ENCODE data around the gene NOM1.
"Not testable (repeated sequence)": the region's sequence is repeated elsewhere in the genome, so short reads cannot be mapped to it uniquely, and the experiment has no call there.

NOM1 gene

DNA sequence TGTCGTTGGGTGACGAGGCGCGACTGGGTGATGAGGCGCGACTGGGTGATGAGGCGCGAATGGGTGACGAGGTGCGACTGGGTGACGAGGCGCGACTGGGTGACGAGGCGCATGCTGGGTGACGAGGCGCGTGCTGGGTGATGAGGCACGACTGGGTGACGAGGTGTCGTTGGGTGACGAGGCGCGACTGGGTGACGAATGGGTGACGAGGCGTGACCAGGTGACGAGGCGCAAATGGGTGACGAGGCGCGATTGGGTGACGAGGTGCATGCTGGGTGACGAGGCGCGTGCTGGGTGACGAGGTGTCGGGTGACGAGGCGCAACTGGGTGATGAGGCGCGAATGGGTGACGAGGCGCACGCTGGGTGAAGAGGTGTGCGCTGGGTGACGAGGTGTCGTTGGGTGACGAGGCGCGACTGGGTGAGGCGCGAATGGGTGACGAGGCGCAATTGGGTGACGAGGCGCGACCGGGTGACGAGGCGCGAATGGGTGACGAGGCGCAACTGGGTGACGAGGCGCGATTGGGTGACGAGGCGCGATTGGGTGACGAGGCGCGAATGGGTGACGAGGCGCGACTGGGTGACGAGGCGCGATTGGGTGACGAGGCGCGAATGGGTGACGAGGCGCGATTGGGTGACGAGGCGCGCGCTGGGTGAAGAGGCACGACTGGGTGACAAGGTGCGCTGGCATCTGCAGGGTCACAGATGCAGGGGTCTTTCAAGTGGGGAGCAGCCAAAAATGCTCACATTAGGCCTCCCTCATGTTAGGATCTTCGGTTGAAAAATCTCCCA is 7.9 kb upstream of the NOM1 start:
- no peak for DNase-seq

DNA sequence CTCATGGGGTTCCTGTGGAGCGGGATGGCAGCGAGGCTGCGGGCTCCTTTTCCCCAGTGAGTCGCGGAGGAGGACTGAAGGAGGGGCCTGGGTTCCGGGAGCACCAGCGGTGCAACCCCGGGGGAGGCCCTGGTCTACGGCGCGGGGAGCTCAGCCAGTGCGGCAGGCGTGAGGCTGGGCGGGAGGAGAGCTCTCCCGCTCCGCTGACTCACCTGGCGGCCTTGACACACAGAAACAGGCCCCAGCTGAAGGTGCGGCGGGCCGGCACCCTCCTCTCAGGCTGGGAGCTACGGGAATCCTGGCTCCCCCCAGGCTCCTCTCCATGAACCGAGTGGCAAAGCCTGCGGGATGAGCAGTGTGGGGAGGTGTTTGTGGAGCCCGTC is 6.8 kb upstream of the NOM1 start:
- DNase-seq, result no peak

DNA sequence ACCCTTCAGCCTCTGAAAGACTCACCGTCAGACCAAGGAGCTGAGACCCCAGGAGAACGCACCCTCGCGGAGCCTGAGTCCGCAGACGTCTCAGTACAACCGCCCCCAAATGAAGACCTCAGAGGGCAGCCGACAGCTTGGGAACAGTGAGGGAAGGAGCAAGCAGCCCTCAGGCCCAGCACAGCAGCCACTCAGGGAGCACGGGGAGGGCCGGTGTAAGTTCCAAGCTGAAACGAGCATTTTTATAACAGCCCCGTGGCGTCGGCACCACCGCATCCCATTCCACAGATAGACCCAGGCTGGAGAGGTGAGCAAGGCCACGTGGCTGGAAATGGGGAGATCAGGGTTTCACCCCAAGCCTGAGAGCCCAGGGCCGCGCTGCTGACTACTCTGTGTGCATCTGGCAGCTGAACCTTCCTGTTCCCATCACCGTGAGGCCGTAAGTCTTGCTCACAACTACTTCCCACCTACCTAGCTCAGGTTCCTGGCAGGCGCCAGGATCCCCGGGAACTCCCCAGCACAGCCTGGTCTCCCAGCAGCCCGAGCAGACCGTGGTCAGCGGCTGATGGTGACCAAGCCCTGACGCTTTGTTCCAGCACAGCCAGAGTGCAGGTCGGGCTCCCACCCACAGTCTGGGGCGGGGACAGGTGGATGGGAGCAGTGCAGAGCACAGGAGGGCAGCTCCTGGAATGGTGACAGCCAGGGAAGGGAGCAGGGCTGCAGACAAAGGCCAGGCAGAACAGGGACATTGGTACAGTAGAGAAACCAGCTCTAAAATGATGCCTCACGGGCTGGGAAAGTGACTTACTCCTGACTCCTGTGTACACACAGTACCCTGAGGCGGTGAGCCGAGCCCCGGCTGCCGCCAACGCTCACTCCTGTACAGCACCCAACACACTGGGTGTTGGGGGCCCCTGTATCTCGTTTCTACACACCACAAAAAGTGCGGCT is 6.1 kb upstream of the NOM1 start:
- no peak for DNase-seq

DNA sequence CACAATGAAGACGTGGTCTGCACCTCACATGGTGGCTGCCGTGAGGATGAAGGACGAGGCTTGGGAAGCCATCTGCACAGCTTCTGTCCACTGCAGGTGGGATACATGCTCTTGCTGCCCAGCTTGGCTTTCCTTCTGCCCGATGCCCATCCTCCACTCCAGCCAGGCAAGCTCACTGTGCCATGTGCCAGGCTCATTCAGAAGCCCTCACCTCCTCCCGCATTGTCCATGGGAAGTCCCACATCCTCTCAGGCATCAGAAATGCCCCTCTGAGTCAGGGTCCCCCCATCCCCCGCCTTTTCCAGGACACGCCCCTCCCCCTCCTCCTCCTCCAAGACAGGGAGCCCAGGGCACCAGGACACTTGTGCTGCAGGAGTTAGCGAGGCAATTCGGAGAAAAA is 4.6 kb upstream of the NOM1 start:
- DNase-seq, result no peak

DNA sequence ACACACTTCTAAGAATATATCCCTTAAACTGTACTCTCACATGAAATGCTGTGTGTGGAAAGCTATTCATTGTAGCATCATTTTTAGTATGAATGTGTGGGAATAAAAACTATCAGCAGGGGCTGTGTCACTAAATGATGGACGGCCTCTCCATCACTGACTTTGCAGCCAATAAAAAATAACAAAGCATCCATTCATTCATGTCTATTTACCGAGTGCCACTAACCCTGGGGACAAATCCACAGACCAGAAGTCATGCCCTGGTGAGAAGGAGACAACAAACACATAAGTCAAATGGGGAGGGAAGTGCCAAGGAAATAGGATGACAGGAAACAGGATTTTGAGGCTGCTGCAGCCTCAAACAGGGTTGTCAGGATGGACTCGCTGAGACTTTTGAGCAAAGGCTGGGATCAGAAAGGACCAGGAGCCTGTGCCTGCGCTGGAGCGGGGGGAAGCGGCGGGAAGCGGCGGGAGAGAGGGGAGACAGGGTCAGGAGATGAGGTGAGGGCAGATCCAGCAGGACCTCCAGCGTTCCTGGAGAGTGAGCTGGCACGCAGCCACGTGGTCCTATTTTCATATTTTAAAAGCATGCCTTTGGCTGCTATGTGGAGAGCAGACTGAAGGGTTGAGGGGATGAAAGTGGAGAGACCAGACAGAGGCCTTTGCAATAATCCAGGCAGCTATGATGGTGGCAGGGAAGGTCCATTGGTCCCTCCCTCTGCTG is 2.2 kb upstream of the NOM1 start:
- DNase-seq, result no peak

DNA sequence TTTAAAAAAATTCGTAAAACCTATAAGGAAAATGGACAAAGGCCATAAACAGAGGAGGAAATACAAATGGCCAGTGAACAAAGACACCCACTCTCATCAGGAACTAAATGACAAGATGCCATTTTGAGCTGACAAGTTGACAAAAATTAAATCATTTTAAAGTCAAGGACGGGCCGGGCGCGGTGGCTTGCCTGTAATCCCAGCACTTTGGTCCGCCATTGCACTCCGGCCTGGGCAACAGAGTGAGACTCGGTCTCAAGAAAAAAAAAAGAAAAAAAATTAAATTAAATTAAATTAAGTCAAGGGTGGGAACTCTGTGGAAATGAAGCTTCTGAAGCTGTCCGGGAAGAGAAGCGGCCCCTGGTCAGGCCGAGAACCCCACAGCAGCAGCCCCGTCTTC is 1.2 kb upstream of the NOM1 start:
- no peak for DNase-seq

DNA sequence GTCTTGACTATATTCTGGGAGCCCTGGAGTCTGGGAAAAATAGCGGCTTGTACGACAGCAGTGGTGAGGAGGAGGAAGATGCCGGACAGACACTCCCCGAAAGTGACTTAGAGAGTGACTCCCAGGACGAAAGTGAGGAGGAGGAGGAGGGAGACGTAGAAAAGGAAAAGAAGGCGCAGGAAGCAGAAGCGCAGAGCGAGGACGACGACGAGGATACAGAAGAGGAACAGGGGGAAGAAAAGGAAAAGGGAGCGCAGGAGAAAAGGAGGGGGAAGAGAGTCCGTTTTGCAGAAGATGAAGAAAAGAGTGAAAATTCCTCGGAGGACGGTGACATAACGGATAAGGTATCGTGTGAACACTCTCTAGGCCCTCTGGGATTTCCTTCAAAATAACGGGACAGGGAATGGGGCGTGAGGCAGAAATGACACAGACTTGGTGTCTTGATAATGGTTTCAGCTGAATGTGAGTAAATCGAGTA is 908 bp downstream of the NOM1 start:
- no peak for DNase-seq

DNA sequence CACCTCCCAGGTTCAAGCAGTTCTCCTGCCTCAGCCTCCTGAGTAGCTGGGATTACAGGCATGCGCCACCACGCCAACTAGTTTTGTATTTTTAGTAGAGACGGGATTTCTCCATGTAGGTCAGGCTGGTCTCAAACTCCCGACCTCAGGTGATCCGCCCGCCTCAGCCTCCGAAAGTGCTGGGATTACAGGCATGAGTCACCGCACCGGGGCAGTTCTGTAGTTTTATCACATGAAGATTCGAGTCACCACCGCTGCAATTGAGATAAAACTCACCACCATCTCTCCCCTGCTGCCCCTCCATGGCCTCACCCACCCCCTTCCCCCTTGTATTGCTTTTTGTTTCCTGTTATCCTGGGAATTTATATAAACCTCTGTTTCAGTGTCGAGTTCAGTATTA is 3.7 kb downstream of the NOM1 start:
- DNase-seq, result not testable (repeated sequence)

DNA sequence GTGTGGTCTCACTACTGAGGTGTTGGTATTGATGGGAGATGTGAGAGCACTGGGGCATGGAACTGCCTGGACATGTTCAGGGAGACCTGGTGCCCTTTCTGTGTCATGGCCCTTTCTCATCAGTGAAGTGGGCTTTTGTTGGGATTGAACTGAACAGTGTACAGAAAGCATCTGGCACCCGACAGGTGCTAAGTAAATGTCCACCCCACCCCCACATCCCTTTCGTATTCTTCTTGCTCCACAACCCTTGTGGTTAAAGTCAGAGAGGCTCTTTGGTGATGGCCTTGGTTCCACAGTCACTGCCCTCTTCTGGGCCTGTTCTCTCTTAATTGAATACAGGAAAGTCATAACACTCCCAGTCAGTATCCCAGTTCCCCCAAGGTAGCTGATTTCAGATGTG is 5.4 kb downstream of the NOM1 start:
- DNase-seq, result no peak

DNA sequence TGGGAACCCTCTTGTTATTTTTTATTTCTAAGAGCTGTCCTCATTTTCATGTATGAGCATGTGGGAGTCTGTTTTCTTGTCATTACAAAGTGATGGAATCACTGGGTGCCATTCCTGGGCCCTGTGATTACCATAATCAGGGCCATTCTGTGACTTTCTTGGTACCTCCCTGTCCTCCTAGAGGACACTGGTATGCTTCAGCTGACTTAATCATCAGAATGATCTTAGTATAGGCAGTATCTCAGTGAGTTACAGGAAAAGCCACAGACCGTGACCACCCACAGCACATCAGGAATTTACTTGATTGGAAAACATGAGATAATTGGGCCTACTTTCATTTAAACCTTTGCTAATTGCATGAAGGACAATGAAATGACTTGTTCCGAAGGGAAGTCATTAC is 7.2 kb downstream of the NOM1 start:
- DNase-seq, result no peak

DNA sequence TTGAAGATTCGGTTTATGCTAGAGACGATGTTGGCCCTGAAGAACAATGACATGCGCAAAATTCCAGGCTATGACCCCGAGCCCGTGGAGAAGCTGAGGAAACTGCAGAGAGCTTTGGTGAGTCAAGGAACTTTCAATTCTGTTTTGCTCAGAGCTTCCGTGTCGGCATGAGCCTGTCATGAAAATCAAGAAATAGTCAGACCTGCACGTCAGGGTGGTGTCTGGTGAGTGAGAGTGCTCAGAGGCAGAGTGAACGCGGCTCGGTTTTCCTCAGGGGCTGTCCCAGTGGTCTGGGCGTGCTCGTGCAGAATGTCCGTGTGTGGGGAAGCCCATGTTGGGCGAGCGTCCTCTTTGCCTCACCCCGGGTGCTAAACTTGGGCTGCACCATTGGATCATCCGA is 12.6 kb downstream of the NOM1 start:
- no peak for DNase-seq

DNA sequence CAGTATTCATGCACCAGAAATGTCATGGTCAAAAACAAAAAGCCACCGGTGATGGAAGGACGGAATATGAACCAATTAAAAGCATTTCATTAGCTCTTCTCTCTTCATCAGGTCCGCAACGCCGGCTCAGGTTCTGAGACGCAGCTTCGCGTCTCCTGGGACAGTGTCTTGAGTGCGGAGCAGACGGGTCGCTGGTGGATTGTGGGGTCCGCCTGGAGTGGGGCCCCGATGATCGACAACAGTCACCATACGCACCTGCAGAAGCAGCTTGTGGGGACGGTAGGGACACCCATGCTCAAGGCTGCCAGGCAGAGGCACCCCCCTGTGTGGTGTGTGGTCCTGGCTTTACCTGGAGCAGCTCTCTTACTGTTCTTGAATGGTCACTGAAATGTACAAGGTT is 13.4 kb downstream of the NOM1 start:
- DNase-seq, result no peak

DNA sequence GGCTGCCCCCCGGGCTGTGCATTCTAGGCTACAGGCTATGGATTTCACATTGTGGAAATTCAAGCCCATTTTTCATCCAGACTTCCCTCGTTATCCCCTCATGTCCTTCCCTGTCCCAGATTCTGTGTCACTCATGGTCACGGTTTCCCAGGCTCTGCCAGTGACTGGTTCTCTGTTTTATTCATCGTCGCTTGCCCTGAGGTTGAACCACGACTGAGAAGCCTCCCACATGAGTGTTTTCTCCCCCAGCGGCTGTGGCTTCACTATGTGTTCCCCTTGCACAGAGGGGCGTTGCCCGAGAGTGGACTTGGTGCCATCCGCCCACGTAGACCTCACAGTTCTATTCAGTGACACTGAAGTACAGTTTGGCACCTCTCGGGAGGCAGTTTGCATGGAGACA is 14.0 kb downstream of the NOM1 start:
- DNase-seq, result no peak

DNA sequence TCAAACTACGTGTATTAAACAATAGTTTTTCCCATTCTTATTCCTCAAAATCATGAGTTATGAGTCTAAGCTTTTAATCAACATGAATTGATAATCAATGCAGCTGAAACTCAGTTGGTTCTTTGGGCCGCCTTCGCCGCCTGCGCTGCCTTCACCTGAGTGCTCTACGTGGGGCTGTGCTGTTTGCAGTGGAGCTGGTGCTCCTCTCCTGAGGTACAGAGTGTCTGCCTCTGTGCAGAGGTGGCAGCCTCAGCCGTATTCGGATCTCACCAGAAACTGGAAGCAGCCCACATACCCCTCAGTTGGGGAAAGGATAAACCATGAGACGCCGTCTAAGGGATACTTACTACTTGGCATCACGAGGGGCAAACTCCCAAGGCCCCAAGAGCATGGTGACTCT is 15.5 kb downstream of the NOM1 start:
- no peak for DNase-seq

DNA sequence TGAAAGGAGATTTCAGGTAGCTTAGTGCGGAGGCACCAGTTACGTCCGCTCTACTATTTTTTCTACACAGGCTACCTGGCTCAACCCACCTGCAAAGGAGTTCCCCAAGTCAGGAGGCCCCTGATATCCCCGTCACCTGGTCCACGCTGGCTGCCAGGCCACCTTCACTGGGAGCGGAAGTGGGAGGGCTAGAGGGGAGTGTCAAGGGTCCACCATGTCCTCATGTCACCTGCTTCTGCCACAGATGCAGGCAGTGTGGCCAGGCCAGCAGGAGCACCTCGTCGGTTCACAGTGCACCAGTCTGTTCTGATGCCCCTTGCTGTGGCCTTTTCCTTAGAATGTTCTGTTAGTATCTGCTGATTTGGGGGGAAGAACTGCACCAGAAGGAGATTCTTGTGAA is 16.9 kb downstream of the NOM1 start:
- DNase-seq, result no peak

DNA sequence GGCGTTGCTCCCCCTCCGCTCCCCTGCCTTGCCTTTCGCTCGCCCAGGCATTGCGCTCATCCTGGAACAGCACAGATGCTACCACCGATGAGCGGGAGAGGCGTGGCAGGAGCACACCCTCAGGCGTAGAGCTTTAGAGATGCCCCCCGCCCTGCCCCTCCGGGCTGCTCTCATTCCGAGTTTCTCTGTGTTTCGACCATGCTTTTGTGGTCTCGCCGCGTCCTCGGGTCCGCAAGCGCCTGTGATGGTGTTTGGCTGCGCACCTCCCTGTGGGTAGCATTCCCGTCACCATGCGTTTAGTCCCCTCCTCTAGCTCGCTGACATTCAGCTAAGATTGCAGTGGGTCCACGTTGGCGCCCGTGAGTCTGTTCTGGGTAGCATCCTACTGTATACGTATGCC is 18.7 kb downstream of the NOM1 start:
- DNase-seq, result no peak

DNA sequence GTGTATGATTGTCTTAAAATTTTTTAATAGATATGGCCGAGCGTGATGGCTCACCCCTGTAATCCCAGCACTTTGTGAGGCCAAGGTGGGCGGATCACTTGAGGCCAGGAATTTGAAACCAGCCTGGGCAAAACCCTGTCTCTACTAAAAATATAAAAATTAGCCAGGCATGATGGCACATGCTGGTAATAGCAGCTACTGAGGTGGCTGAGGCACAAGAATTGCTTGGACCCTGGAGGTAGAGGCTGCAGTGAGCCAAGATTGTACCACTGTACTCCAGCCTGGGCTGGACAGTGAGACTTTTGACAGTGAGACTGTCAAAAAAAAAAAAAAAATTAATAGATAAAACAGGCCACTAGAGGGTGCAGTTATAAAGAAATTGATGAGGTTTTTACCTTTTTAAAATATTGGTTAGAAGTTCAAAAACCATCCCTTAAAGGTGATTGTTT is 20.5 kb downstream of the NOM1 start:
- peak; percentile 16 for DNase-seq

DNA sequence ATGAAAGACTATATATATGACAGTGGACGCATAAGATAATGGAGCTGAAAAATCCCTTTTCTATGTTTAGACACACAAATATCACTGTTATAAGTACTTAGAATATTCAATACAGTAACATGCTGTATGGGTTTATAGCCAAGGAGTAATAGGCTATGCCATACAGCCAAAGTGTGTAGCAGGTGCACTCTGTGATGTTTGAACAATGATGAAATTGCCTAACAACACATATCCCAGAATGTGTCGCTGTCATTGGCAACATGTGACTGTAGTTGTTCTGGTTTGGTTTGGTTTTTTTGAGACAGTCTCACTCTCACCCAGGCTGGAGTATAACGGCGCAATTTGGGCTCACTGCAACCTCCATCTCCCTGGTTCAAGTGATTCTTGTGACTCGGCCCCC is 26.1 kb downstream of the NOM1 start:
- DNase-seq, result no peak

DNA sequence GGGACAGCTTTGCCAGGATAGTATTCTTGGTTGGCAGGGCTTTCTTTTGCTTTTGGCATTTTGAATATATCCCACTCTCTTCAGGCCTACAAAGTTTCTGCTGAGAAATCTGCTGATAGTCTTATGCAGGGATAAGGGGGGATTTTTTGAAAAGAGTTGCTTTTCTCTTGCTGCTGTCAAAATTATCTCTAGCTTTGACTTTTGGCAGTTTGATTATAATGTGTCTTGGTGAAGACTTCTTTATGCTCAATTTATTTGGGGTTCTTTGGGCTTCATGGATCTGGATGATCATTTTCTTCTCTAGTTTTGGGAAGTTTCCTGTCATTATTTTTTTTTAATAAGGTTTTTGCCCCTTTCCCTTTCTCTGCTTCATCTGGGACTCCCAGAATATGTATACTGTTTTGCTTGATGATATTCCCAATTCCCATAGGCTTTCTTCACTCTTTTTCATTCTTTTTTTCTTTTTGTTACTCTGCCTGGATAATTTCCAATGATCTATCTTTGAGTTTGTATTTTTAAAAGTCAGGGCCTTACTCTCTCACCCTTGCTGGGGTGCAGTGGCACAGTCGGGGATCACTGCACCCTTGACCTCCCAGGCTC is 29.6 kb downstream of the NOM1 start:
- DNase-seq, result no peak

DNA sequence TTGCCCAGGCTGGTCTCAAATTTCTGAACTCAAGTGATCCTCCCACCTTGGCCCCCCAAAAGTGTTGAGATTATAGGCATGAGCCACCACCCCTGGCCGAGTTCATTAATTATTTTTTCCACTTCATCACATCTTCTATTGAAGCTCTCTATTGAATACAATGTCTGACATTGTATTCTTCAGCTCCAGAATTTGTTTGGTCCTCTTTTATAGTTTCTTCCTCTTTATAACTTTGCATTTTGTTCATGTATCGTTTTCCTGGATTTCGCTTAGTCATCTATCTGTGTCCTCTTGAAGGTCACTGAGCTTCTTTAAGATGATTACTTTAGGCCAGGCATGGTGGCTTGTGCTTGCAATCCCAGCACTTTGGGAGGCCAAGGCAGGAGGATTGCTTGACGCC is 30.2 kb downstream of the NOM1 start:
- no peak for DNase-seq

DNA sequence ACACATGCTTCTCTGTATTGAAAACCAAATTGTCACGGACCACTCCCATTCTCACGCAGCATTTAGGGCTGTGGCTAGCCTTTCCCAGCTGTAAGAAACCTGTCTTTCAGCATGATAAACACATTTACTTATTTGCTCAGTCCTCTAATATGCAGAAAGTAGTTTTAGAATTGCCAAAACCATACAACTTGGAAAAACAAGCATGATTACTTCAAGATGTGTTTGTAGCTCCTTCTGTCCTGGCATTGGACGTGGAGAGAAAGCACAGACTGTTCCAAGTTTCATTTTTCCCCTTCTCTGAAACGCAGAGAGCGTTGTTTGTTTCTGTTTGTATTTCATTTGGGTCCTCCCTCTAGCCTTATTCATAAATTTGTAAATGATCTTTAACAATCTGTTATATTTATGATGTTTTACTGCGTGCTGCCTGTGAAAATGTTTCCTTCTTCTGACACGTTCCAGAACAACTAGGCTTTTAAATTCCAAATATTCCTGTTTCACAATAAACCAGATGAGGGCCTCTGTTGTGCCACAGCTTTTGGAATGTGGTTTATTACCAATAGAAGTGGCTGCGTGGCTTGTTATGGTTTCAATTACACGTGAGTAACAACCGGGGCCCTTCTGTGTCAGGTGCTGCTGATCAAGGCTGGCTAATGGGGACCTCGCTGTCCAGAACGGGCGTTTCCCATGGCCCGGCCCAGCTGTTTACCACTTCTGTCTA is 34.8 kb downstream of the NOM1 start:
- DNase-seq, result no peak
